Measurements from ENCODE around the gene ZBTB5.

DNA sequence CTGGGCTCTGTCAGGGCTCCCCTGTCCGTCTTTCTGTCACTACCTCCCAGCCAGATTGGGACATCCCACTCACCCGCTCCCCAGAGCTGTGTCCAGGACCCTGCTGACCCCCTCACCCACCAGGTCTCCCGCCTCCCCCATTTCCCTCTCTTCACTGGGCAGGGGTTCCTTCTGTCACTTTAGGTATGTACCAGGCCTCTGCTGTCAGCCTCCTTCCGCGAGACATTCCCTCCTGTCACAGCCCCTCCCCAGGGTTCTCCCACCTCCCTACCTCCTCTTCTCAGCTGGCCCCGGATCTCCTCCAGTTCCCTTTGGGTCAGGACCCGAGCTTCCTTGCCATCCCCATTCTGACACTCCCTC is 21.0 kb upstream of the ZBTB5 start:
- TF ChIP-seq, protein P1, sequence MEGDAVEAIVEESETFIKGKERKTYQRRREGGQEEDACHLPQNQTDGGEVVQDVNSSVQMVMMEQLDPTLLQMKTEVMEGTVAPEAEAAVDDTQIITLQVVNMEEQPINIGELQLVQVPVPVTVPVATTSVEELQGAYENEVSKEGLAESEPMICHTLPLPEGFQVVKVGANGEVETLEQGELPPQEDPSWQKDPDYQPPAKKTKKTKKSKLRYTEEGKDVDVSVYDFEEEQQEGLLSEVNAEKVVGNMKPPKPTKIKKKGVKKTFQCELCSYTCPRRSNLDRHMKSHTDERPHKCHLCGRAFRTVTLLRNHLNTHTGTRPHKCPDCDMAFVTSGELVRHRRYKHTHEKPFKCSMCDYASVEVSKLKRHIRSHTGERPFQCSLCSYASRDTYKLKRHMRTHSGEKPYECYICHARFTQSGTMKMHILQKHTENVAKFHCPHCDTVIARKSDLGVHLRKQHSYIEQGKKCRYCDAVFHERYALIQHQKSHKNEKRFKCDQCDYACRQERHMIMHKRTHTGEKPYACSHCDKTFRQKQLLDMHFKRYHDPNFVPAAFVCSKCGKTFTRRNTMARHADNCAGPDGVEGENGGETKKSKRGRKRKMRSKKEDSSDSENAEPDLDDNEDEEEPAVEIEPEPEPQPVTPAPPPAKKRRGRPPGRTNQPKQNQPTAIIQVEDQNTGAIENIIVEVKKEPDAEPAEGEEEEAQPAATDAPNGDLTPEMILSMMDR (IDR thresholded peaks at IDR 0.05), result no peak
- no peak for TF ChIP-seq ZNF232 (CRISPR knock-in tag; IDR thresholded peaks at IDR 0.05)
- no peak for TF ChIP-seq ZNF263 (CRISPR knock-in tag; IDR thresholded peaks at IDR 0.05; ENCODE audit: low read depth)
- no peak for TF ChIP-seq SMAD4 (CRISPR knock-in tag; IDR thresholded peaks at IDR 0.05)
